ENCODE results near the gene BTBD8.
A peak's percentile ranks its signal among the peaks of the same experiment; 100 is the strongest.
"Not testable (repeated sequence)": the region's sequence is repeated elsewhere in the genome, so short reads cannot be mapped to it uniquely, and the experiment has no call there.

Gene BTBD8
- total RNA-seq, result 0.67 to 15.6 (median 13.9) reads per million in 3 experiments

- DNase-seq, result peak; percentile 77
Observed at GRCh38 chr1:92080128-92080985, at the start of gene BTBD8. TSS of gene BTBD8 (plus strand) at chr1:92080345. CDS start at chr1:92080572, 227 bp downstream.

GRCh38 chr1:92030656-92031107, 49.5 kb upstream of the BTBD8 start:
- no peak for DNase-seq

GRCh38 chr1:92031281-92032110, 48.6 kb upstream of the BTBD8 start:
- no peak for DNase-seq

GRCh38 chr1:92037400-92037799, 42.7 kb upstream of the BTBD8 start:
- no peak for DNase-seq

GRCh38 chr1:92038695-92039346, 41.3 kb upstream of the BTBD8 start:
- DNase-seq, result no peak

- DNase-seq, result no peak
Observed at GRCh38 chr1:92040971-92041370, 39.2 kb upstream of the BTBD8 start.

- DNase-seq, result no peak
Observed at GRCh38 chr1:92043621-92044020, 36.5 kb upstream of the BTBD8 start.

GRCh38 chr1:92045766-92046495, 34.2 kb upstream of the BTBD8 start:
- DNase-seq, result no peak

GRCh38 chr1:92051948-92052347, 28.2 kb upstream of the BTBD8 start:
- DNase-seq, result no peak

- DNase-seq, result no peak
Observed at GRCh38 chr1:92065042-92065441, 15.1 kb upstream of the BTBD8 start.

- DNase-seq, result no peak
Observed at GRCh38 chr1:92066321-92066720, 13.8 kb upstream of the BTBD8 start.

- no peak for DNase-seq
Observed at GRCh38 chr1:92070892-92071291, 9.3 kb upstream of the BTBD8 start.

- DNase-seq, result not testable (repeated sequence)
Observed at GRCh38 chr1:92074446-92074845, 5.7 kb upstream of the BTBD8 start.

- DNase-seq, result no peak
Observed at GRCh38 chr1:92075311-92075710, 4.8 kb upstream of the BTBD8 start, which contains the start of gene SETSIP. TSS of gene SETSIP (minus strand) at chr1:92075411. CDS start at chr1:92075411, 0 bp downstream.

GRCh38 chr1:92076363-92076762, 3.8 kb upstream of the BTBD8 start:
- no peak for DNase-seq

- DNase-seq, result not testable (repeated sequence)
Observed at GRCh38 chr1:92078077-92078476, 2.1 kb upstream of the BTBD8 start.

GRCh38 chr1:92079441-92079840, 704 bp upstream of the BTBD8 start:
- DNase-seq, result no peak

- no peak for DNase-seq
Observed at GRCh38 chr1:92081031-92081430, 886 bp downstream of the BTBD8 start.

GRCh38 chr1:92084651-92085050, 4.5 kb downstream of the BTBD8 start:
- no peak for DNase-seq

GRCh38 chr1:92085727-92086126, 5.6 kb downstream of the BTBD8 start:
- DNase-seq, result no peak

GRCh38 chr1:92087542-92087941, 7.4 kb downstream of the BTBD8 start:
- DNase-seq, result no peak

- no peak for DNase-seq
Observed at GRCh38 chr1:92091625-92092024, 11.5 kb downstream of the BTBD8 start.

All from central memory CD4-positive, alpha-beta T cell (primary cell).